Effector memory CD8-positive, alpha-beta T cell (primary cell): ENCODE results near the gene ITPR1.

Experiments
- ATAC-seq: fragments of 150-1000 bp; cut with Tn5 transposase; replicated peaks from 2 replicates; pipeline ENCODE4 v1.10.0; 2021; ENCODE audit warnings: mild to moderate bottlenecking, moderate library complexity
- DNase-seq, 3 experiments: peaks; one replicate each; pipeline ENCODE4 v3.0.0; 2021
- H3K27ac Mint-ChIP-seq, 2 donors: one replicate each; pipeline ENCODE4 v1.8.0; 2022; ENCODE audit warnings: mild to moderate bottlenecking in 2 of 2, mixed read lengths in 2 of 2, moderate library complexity in 2 of 2
- H3K27me3 Mint-ChIP-seq, 2 donors: one replicate each; pipeline ENCODE4 v1.8.0; 2022; ENCODE audit warnings: mixed read lengths in 2 of 2
- H3K36me3 Mint-ChIP-seq: one replicate; pipeline ENCODE4 v1.8.0; 2022; ENCODE audit warnings: mild to moderate bottlenecking, moderate library complexity, mixed read lengths; ENCODE audit not compliant: insufficient read depth
- H3K4me1 Mint-ChIP-seq, 2 donors: one replicate each; pipeline ENCODE4 v1.8.0; 2022; ENCODE audit warnings: low read depth in 2 of 2, mixed read lengths in 2 of 2
- H3K4me3 Mint-ChIP-seq, 2 donors: one replicate each; pipeline ENCODE4 v1.8.0; 2022; ENCODE audit warnings: mild to moderate bottlenecking in 2 of 2, mixed read lengths in 2 of 2, moderate library complexity in 2 of 2
- H3K9me3 Mint-ChIP-seq, 2 donors: one replicate each; pipeline ENCODE4 v1.8.0; 2022; ENCODE audit warnings: mixed read lengths in 2 of 2

ITPR1 gene

GRCh38 chr3:4795905-4796304 is 302.8 kb downstream of the ITPR1 start:
- H3K4me1 Mint-ChIP-seq, result no peaks in the 10 kb centered on the region
- H3K9me3 Mint-ChIP-seq, result no peaks in the 10 kb centered on the region
- H3K27me3 Mint-ChIP-seq, result no peaks in the 10 kb centered on the region
- DNase-seq (no peak), ATAC-seq (no peak)
- H3K36me3 Mint-ChIP-seq, result peaks cover 11% of the 10 kb centered on the region
- peak overlapping the region in 1 of 2 donors; percentile 32 for H3K27ac Mint-ChIP-seq
- H3K4me3 Mint-ChIP-seq, result no peak overlapping the region

DNA sequence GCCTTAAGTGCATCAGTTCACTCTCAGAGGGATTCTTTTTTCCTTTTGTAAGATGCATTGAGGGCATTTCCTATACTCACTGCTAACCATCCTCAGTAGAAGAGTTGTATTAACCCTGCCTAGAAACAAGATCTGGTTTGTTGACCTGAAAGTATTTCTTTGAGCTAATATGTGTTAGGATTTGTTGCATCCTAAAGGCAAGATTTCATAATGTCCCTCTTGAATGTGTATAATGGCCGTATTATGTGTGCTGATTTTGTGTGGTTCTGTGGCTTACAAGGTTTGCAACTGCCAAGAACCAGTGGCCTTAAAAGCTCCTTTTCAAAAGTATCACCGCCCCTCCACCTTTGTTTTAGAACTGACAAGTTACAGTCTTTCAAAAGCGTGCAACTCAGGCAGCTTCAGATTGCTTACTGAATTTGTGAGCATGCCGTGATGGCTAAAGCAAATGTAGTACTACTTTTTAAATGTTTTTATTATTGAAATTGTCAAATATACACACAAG is 304.1 kb downstream of the ITPR1 start:
- Mint-ChIP-seq H3K9me3 (no peaks in the 10 kb centered on the region), H3K36me3 (peaks cover 13% of the 10 kb centered on the region), H3K27me3 (no peaks in the 10 kb centered on the region), H3K4me3 (no peak overlapping the region), H3K27ac (no peak overlapping the region), H3K4me1 (no peaks in the 10 kb centered on the region)
- no peak for ATAC-seq
- DNase-seq, result no peak

DNA sequence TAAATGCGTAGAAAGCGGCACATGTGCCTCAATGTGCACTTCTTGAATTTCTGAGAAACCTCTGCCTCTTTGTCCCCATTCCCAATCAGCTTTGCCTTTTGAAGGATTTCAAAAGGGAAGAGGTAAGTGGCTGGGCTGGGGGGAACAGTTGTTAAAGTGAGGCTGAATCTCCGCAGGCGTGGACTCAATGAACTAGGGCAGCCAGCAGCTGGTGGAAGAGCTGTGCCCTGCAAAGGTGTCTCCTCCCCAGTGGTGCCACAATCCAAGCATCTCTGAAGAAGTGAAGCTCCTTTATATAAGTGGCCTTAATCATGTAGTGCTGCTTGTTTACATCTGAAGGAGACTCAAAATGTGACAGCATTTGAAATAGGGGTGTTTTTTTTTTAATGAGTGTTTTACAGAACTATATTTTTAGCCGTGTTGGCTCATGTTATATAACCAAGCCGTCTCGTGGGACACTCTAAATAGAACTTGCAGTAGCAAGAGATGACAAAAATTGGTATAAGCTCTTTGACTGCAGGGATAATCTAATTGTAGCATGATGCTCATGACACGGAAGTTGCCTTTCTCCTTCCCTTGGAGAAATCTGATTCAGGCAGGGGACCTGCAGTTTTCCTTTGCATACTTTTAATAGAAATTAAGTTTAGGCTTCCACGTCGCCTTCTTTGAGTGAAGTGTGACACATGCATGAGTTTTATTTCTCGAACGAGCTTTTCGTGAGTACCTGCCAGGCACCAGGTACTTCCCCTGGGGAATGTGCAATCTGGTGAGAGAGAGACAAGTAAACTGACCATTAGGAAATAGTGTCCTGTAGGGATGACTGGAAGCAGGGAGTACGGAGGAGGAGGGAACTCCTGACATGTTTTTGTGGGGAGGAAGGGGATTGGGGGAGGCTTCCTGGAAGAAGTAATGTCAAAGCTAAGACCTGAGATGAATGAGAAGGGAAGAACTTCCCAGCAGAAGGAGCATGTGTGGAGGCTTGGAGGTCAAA is 306.4 kb downstream of the ITPR1 start:
- H3K36me3 Mint-ChIP-seq, result peaks cover 21% of the 10 kb centered on the region
- DNase-seq (no peak), ATAC-seq (no peak)
- H3K4me1 Mint-ChIP-seq, result peaks cover 4 to 5% of the 10 kb centered on the region in 2 donors
- H3K27me3 Mint-ChIP-seq, result no peaks in the 10 kb centered on the region
- H3K4me3 Mint-ChIP-seq, result no peak overlapping the region
- peak overlapping the region in 1 of 2 donors; percentile 61 for H3K27ac Mint-ChIP-seq
- H3K9me3 Mint-ChIP-seq, result no peaks in the 10 kb centered on the region

DNA sequence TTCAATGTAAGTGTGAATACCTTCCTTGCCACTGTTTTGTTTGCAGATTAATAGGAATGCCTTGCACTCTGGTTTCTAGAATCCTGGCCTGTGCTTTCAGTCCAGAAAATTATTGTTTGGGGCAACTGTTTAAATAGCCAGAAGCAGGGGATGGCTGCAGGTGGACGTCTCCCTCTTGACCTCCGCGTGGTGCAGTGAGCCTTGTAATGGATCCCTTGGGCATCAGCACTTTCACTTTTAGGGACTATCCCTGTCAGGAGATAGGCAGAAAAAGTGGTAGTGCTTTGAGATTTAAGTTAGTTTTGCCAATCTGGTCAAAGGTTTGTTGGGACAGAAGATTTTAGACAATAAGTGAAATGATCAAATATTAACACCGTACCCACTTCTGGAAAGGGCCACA is 307.4 kb downstream of the ITPR1 start:
- H3K4me3 Mint-ChIP-seq, result no peak overlapping the region
- ATAC-seq (no peak), DNase-seq (no peak)
- peaks cover 4 to 8% of the 10 kb centered on the region in 2 donors for H3K4me1 Mint-ChIP-seq
- H3K36me3 Mint-ChIP-seq, result peaks cover 21% of the 10 kb centered on the region
- H3K27me3 Mint-ChIP-seq, result no peaks in the 10 kb centered on the region
- H3K27ac Mint-ChIP-seq, result peak overlapping the region in 1 of 2 donors; percentile 50
- H3K9me3 Mint-ChIP-seq, result no peaks in the 10 kb centered on the region

GRCh38 chr3:4801892-4802291 is 308.7 kb downstream of the ITPR1 start:
- peaks cover 4 to 13% of the 10 kb centered on the region in 2 donors for H3K4me1 Mint-ChIP-seq
- DNase-seq (no peak), ATAC-seq (no peak)
- no peaks in the 10 kb centered on the region for H3K9me3 Mint-ChIP-seq
- H3K27ac Mint-ChIP-seq, result no peak overlapping the region
- peaks cover 21% of the 10 kb centered on the region for H3K36me3 Mint-ChIP-seq
- H3K4me3 Mint-ChIP-seq, result no peak overlapping the region
- H3K27me3 Mint-ChIP-seq, result no peaks in the 10 kb centered on the region

DNA sequence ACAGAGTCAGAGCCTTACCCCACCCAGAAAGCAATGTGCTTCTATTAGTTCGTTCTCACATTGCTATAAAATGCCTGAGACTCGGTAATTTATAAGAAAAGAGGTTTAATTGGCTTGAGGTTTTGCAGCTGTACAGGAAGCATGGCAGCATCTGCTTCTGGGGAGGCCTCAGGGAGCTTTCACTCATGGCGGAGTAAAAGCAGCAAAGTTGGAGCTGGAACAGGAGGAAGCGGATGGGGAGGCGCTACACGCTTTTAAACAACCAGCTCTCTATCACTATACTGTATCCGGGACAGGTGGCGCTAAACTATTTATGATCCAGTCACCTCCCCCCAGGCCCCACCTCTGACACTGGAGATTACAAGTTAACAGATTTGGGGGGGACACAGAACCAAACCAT is 309.8 kb downstream of the ITPR1 start:
- peaks cover 4 to 14% of the 10 kb centered on the region in 2 donors for H3K4me1 Mint-ChIP-seq
- peaks cover 21% of the 10 kb centered on the region for H3K36me3 Mint-ChIP-seq
- H3K27ac Mint-ChIP-seq, result peak overlapping the region in 1 of 2 donors; percentile 64
- ATAC-seq (no peak), DNase-seq (no peak)
- no peaks in the 10 kb centered on the region for H3K27me3 Mint-ChIP-seq
- H3K9me3 Mint-ChIP-seq, result no peaks in the 10 kb centered on the region
- H3K4me3 Mint-ChIP-seq, result no peak overlapping the region

DNA sequence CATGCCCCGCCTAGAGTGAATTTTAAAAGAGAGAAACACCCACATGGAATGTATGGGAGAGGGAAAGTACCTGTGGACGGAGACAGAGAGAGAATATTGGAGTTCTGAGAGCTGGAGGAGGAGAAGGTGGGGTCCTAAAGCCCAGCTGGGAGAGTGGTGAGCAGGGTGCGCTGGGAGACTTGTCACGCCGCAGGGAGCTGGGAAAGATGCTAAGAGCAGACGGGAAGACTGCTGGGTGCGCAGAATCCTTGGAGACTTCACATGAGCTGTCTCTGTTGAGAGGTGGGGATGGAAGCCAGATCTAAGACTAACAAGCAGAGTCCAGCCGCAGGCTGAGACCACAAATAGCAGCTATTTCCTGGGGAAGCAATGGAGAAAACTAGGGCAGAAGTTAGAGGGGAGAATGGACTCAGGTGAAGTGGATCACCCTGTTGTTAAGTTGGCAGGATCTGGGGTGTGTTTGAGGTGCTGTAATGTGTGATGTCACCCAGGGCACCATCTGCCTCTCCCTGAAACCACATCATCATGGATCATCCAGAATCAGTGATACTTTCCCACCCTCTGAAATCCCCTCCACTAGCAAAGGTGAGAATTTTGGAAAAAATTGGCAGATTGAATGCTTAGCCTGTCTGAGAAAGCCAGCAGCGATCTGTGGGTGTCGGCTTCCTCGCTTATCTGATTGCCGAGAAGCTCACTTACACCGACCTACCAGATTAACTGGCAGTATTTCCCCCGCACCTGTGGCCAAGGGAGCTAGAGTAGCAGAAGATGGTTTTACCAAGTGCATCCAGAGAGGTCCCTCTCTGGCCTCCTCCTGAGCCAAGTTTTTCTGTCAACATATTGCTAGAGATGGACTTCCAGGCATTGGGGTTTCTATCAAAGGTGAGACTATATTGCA is 311.3 kb downstream of the ITPR1 start:
- H3K4me1 Mint-ChIP-seq, result peaks cover 4 to 15% of the 10 kb centered on the region in 2 donors
- no peaks in the 10 kb centered on the region for H3K9me3 Mint-ChIP-seq
- H3K4me3 Mint-ChIP-seq, result no peak overlapping the region
- no peaks in the 10 kb centered on the region for H3K27me3 Mint-ChIP-seq
- peaks cover 21% of the 10 kb centered on the region for H3K36me3 Mint-ChIP-seq
- ATAC-seq (peak; percentile 61), DNase-seq (no peak)
- H3K27ac Mint-ChIP-seq, result peak overlapping the region; percentile 27 to 64

DNA sequence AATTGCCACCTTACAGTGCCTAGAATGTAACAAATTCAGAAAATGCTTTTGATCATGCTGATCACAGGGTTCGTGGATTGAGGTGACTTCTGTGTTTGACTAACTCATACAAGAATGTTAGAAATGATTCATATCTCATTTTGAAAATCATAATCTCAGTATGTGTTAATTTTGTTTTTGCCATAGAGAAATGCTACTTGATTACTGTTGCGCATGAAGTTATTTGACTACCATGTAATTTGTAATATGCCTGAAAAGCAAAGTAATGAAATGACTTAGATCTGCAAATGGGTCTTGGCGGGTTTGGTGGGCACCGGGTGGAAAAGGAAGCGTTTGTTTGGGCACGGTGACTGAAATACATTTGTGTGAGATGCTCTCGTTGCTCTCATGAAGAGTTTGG is 312.5 kb downstream of the ITPR1 start:
- no peak for ATAC-seq
- H3K27ac Mint-ChIP-seq, result peak overlapping the region; percentile 5 to 27
- no peak overlapping the region for H3K4me3 Mint-ChIP-seq
- H3K9me3 Mint-ChIP-seq, result no peaks in the 10 kb centered on the region
- peaks cover 17% of the 10 kb centered on the region for H3K36me3 Mint-ChIP-seq
- no peaks in the 10 kb centered on the region for H3K27me3 Mint-ChIP-seq
- H3K4me1 Mint-ChIP-seq, result peaks cover 4 to 15% of the 10 kb centered on the region in 2 donors
- no peak for DNase-seq

GRCh38 chr3:4806535-4807108 is 313.5 kb downstream of the ITPR1 start:
- ATAC-seq (no peak), DNase-seq (no peak)
- H3K4me3 Mint-ChIP-seq, result no peak overlapping the region
- peaks cover 13% of the 10 kb centered on the region for H3K36me3 Mint-ChIP-seq
- H3K27ac Mint-ChIP-seq, result peak overlapping the region; percentile 5 to 27
- no peaks in the 10 kb centered on the region for H3K9me3 Mint-ChIP-seq
- H3K4me1 Mint-ChIP-seq, result peaks cover 4 to 15% of the 10 kb centered on the region in 2 donors
- no peaks in the 10 kb centered on the region for H3K27me3 Mint-ChIP-seq

GRCh38 chr3:4807381-4808280 is 314.5 kb downstream of the ITPR1 start:
- Mint-ChIP-seq H3K36me3 (peaks cover 15% of the 10 kb centered on the region), H3K4me1 (peaks cover 4 to 15% of the 10 kb centered on the region in 2 donors), H3K27me3 (no peaks in the 10 kb centered on the region), H3K9me3 (no peaks in the 10 kb centered on the region), H3K27ac (peak overlapping the region in 1 of 2 donors; percentile 7), H3K4me3 (no peak overlapping the region)
- DNase-seq (no peak), ATAC-seq (no peak)

DNA sequence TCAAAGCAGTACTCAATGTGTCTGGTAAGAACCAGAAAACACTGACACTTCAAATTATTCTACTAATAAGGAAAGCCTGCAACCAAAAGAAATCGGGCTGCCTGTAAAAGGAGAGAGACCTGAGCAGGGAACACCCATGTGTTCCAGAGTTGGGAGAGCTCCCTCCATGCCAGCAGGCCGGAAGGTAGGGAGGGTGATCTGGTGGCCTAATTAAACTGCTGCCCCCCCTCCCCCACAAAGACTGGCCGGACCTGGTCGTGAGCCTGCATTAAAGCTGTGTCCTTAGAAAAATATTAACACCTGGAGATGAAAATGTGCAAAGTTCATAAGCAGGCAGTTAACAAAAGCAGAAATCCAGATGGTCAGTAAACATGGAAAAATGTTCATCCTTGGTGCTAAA is 315.5 kb downstream of the ITPR1 start:
- DNase-seq (no peak), ATAC-seq (no peak)
- H3K4me1 Mint-ChIP-seq, result peaks cover 4 to 15% of the 10 kb centered on the region in 2 donors
- no peak overlapping the region for H3K27ac Mint-ChIP-seq
- H3K27me3 Mint-ChIP-seq, result no peaks in the 10 kb centered on the region
- no peaks in the 10 kb centered on the region for H3K9me3 Mint-ChIP-seq
- no peak overlapping the region for H3K4me3 Mint-ChIP-seq
- peaks cover 13% of the 10 kb centered on the region for H3K36me3 Mint-ChIP-seq

DNA sequence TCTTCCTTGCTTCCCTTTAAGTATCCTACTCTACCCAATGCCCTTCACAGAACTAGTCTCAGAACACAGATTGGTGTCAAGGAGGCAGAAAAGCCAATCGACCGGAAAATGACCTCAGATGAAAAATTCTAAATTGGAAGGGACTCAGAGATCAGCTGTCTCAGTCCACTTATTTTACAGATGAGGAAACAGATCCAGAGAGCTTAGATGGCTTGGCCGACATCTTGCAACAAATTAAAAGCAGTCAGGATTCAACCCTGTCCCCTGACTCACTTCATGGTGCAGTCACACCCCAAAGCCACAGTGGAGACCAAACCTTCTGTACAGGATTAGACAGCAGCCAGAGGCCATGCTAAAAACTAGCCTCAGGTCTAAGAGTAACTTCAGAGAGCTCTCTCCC is 316.8 kb downstream of the ITPR1 start:
- H3K9me3 Mint-ChIP-seq, result no peaks in the 10 kb centered on the region
- no peak for DNase-seq
- ATAC-seq, result no peak
- H3K27ac Mint-ChIP-seq, result peak overlapping the region in 1 of 2 donors; percentile 52
- no peaks in the 10 kb centered on the region for H3K27me3 Mint-ChIP-seq
- no peak overlapping the region for H3K4me3 Mint-ChIP-seq
- peaks cover 12% of the 10 kb centered on the region for H3K36me3 Mint-ChIP-seq
- H3K4me1 Mint-ChIP-seq, result peaks cover 0 to 7% of the 10 kb centered on the region in 2 donors
